ENCODE data around the gene CD209. TPM values are rescaled to one million over a fixed set of nuclear protein-coding genes. Genes with fewer than 3 reads are reported as not detected.

Gene CD209
- total and polyA plus RNA-seq, 2 donors (not counting 3 experiments of a cell fraction or from before 2014, with no cell fraction given) = not detected

- TF ChIP-seq FOS (IDR thresholded peaks at IDR 0.05; ENCODE audit: borderline replicate concordance, insufficient read depth, low read length) = no peak
- no peak for TF ChIP-seq CTCF (IDR thresholded peaks at IDR 0.05; ENCODE audit: extremely low read depth in 1 of 2, insufficient read depth in 1 of 2, low read depth in 1 of 2, low read length in 2 of 2)
- TF ChIP-seq JUN (IDR thresholded peaks at IDR 0.05; ENCODE audit: borderline replicate concordance, insufficient read depth, insufficient read length, low read depth) = no peak
- no peak for TF ChIP-seq MYC (IDR thresholded peaks at IDR 0.05; ENCODE audit: low read depth, low read length)
- no peak for TF ChIP-seq GATA2 (IDR thresholded peaks at IDR 0.05; ENCODE audit: insufficient read depth, insufficient read length, low read depth, low read length)
- TF ChIP-seq POLR2AphosphoS5 (IDR thresholded peaks at IDR 0.05; ENCODE audit: insufficient read depth, low read depth, low read length) = no peak
- TF ChIP-seq POLR2A (IDR thresholded peaks at IDR 0.05; ENCODE audit: low read depth, low read length) = no peak
- TF ChIP-seq EZH2 (IDR thresholded peaks at IDR 0.05; ENCODE audit: borderline replicate concordance, low read depth, low read length, severe bottlenecking) = no peak
- no peak for TF ChIP-seq MAX (IDR thresholded peaks at IDR 0.05; ENCODE audit: insufficient read depth, insufficient read length)
- H3K27ac ChIP-seq (ENCODE audit: insufficient read depth, low read depth, low read length) = no peak overlapping the region
- intact Hi-C loops (cut with micrococcal nuclease) (no loop called here), dilution Hi-C loops (cut with MboI; ENCODE audit: extremely low pct_ligation_motif_present, low sequenced_read_pairs) (no loop called here)
- BruUV-seq (replicated peaks) = no TSS peak
- DNase-seq (ENCODE audit: low read depth, low spot score) = no peak
- H4K20me1 ChIP-seq (replicated peaks; ENCODE audit: control insufficient read depth, extremely low read depth, insufficient read depth, low read length) = no peaks in the 10 kb centered on the region
- H3K9me3 ChIP-seq (replicated peaks; ENCODE audit: control insufficient read depth, insufficient read depth, low read length) = no peaks in the 10 kb centered on the region
- no peak overlapping the region for H3K4me2 ChIP-seq (ENCODE audit: insufficient read depth, low read length)
- POLR2A ChIA-PET = no interaction called here
- no peaks in the 10 kb centered on the region for H3K4me1 ChIP-seq (ENCODE audit: control insufficient read depth, extremely low read depth, insufficient read depth, low read length)
- CTCF ChIA-PET = no interaction called here
- H2AFZ ChIP-seq (ENCODE audit: low read depth, low read length) = no peak overlapping the region
- no peaks in the 10 kb centered on the region for H3K9me1 ChIP-seq (replicated peaks; ENCODE audit: control insufficient read depth, extremely low read depth, insufficient read depth, low read length)
- H3K79me2 ChIP-seq (ENCODE audit: control insufficient read depth, insufficient read depth, low read length) = no peaks in the 10 kb centered on the region
- H3K27me3 ChIP-seq (ENCODE audit: control insufficient read depth in 2 of 2, insufficient read depth in 2 of 2, low read length in 2 of 2) = no peaks in the 10 kb centered on the region
- no peak for FAIRE-seq
- no peaks in the 10 kb centered on the region for H3K36me3 ChIP-seq (ENCODE audit: control insufficient read depth in 2 of 2, extremely low read depth in 1 of 2, insufficient read depth in 2 of 2, low read length in 2 of 2)
- no peak overlapping the region for H3K4me3 ChIP-seq (replicated peaks in 1 of 3; ENCODE audit: insufficient read depth in 1 of 3, low read depth in 1 of 3, low read length in 3 of 3)
- no peak overlapping the region for H3K9ac ChIP-seq (replicated peaks; ENCODE audit: extremely low read depth, insufficient read depth, low read length)
These were observed 41.7 kb downstream of the CD209 start for GRCh38 chr19:7705387-7706187.

All from endothelial cell of umbilical vein (primary cell).